Erythroblast (primary cell): ENCODE results near the gene DNAJB1.

Experiments used
- GATA1 ChIP-seq: IDR thresholded peaks from 2 replicates; pipeline ENCODE4 v1.6.1; 2011; ENCODE audit warnings: low read depth, mild to moderate bottlenecking, control low read depth, low read length, moderate library complexity
- POLR2A ChIP-seq: IDR thresholded peaks from 2 replicates; pipeline ENCODE4 v1.6.1; 2011; ENCODE audit warnings: mild to moderate bottlenecking, low read length

GRCh38 chr19:14467391-14467790, 50.8 kb downstream of the DNAJB1 start:
- TF ChIP-seq POLR2A (no peak), GATA1 (no peak)
